ENCODE results near the gene KIAA1549.

Gene KIAA1549

DNA sequence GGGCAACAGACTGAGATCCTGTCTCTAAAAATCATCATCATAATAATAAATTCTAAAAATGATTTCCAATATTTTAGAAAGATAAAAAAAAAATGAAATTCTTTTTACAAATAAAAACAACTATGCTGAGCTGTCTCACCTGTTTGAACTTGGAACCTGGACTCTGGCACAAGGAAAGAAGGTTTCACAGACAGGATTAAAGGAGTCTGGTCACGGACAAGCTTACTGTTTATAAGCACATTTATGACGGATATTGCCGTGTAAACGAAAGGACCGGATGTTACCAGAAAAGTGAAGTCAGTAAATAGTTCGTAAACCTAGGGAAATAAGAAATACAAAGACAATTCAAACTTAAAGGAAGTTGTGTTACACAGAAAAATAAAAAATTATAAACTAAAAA lies 70.2 kb downstream of the KIAA1549 start:
- DNase-seq: no peak

DNA sequence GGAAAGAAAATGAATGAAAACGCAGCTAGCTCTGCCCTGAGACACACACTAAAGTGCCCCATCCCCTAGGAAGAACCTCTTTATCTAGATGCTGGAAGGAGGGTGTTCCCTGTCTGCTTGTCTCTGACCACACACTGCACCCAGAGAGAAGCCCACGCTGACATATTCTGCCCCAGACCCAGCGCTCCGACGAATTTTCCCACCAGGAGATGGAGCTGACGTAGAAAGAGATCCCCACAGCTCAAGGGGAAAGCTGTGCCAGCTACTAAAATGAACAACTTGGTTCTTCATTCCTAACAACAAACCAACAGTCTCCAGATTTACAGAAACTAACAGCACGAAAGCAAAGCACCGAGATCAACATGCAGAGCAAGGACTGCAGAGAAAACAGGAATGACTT lies 73.3 kb downstream of the KIAA1549 start:
- peak in 3 of 56 donors; percentile 6 to 29 (median 6) for DNase-seq

DNA sequence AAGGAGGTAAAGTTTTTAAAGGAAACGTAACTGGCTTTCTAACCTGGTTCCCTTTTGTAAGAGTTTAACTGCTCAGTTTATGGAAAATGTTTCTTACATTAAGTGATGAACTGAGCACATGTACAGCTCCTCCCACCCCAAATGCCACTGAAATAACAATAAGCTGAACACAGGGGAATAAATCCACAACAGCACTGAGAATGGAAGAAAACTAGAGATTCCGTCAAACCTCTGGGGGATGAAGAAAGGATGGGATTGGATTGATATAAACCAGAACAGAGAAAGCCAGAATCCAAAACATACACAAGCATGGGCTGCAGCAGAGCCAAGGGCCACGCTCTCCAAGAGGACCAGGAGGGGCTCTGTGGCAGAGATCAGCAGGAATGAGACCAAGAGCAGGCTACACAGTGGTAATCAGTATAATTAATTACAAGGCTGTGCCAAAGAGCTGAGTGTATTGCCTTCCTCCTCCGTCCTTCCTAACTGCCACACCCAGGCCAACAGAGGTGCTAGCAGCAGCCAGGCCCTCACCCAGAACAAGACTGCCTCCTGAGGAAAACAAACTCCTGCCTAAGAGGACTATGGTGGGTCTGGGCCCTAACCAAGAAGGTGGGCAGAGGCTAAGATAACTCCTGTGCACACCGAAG lies 73.9 kb downstream of the KIAA1549 start:
- no peak for DNase-seq

DNA sequence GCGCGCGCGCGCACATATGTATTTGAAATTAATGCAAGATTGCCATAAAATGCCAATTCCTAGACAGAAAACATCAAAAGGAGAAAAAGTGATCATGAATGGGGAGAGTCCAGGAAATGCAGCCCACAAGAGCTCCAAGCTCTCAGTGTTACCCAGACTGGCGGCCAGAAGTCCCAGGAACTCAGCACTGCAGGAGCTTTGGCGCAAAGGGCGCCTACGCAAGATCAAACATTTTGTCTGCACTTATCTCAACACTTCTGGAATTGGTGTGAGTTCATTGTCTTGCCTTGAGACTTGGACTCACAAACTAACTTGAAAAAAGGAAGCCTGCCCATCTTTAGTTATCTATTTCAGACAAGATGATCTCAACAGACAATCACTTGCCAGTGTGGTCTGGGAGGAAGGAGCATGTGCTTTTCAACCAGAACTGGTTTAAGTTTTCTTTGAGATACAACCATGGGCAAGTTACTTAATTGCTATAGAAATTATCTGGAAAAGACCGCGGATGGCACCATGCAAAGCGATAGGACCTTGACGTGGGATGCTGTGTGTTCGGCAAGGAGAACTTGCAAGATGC lies 77.2 kb downstream of the KIAA1549 start:
- DNase-seq: no peak

DNA sequence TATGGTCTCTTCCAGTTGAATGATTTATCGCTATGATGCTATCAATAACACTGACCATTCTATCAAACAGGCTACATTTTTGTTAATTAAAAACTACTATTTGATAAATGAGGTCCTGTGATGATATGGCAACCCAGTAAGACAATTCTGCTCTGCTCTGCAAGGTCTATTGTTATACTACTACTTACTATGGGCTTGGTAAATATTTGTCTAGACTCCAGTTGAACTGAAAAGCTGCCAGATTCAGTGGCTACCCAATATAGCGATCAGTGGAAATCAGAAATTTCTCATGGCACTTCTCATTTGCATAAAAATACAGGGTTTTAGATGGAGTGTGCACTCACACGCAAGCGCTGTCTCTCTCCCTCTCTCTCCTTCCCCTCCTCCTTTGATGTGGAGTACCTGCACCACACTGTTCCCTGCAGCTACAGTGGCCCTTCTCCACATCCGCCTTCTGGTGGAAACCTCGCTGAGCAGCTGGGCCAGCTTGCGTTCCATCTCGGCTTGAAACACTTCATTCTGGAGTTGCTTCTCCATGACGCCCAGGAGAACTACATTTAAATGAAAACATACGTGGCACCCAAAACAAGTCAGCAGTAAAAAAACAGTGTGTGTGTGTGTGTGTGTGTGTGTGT lies 77.9 kb downstream of the KIAA1549 start:
- no peak for DNase-seq

DNA sequence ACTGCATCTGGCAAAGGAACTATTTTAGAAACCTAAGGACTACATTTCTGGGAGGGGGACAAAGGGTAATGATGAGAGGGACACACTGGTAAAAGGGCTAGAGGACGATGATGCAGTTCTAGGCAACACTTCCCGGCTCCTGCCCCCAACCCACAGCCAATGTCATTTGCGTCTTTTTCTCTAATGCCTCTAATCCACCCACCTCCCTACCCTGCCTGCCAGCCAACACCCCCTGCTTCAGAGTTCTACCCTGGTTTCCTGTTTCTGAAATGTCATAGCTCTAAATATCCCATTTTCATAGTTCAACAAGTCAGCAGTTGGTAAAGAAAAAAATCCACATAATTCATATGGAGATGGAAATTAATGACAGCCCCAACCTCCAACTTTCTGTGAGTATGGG lies 79.0 kb downstream of the KIAA1549 start:
- no peak for DNase-seq

DNA sequence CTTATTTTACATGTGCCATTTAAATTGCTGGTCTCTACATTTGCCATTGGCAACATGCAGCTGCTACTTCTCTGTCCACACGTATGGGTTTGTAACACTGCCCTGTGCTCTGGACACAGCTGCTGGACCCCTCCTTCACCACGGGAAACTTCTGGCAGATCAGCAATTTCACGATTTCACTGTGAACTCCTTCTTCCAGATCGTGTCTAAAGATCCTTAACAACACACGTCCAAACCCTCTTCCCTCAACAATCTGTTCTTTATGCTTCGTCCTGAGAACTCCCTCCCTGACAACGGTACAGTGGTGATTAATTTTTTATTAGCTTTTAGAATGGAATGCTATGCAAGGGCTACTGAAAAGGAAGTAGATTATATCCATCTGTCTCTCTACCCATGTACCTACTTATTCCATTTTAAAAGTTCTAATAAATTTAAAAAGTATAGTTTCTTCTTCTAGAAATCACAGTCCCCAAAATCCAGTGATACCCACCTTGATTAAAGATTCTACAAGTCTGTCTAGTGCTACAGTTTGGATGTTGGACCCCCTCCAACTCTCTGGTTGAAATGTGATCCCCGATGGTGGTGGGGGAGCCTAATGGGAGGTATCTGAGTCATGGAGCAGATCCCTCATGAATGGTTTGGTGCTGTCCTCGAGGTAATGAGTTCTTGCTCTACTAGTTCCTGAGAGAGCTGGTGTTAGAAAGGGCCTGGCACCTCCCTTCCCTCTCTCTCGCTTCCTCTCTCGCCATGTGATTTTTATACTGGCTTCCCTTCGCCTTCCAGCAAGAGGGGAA lies 81.0 kb downstream of the KIAA1549 start:
- no peak for DNase-seq

DNA sequence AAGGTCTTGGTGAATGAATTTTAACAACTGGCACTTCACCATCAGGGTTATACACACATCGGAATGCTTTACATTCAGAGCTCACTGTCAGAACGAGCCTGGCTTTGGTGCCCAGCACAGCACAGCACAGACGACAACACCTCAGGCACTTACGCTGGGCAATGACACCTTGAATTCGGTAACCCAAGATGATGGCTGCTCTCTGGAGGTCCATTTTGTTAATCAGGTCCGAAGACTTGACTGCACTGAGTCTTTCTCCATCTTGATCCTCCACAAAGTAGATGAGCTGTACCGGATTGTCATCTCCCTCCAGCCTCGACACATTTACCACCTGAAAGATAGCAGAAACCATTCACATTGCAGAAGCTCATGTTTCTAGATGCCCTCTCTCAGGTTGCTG lies 82.4 kb downstream of the KIAA1549 start:
- no peak for DNase-seq

DNA sequence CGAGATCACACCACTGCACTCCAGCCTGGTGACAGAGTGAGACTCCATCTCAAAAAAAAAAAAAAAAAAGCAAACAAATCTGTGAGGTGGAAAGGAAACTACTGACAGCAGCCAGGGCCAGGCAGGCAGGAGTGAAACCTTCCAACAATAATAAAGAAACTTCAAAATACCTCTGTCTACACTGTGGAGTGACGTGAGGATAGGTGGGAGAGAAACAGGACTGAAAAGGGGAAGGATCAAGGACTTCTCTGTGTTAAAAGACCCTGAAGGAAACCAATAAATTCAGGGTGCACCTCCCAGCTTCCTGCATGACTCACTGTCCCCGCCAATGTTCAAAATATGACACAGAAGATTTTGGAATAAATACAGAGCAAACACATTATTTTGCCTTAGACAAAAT lies 82.9 kb downstream of the KIAA1549 start:
- no peak for DNase-seq

DNA sequence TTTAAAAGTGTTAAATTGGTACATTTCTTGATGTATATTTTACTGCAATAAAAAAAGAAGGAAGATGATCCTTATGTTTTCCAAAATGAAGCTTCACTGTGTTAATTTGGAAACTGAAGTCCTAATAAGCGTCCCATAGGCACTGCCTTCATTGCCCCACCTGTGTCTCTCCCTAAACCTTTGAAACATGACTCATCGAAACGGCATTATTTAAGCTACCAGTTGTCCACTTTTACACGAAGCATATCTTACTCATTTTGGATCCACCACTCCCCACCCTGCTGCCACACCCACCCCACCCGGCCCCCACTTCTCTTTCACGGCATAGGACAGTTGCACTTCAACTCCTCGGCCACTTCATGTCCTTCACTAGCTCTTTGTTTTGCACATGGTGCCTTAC lies 85.5 kb downstream of the KIAA1549 start:
- no peak for DNase-seq

DNA sequence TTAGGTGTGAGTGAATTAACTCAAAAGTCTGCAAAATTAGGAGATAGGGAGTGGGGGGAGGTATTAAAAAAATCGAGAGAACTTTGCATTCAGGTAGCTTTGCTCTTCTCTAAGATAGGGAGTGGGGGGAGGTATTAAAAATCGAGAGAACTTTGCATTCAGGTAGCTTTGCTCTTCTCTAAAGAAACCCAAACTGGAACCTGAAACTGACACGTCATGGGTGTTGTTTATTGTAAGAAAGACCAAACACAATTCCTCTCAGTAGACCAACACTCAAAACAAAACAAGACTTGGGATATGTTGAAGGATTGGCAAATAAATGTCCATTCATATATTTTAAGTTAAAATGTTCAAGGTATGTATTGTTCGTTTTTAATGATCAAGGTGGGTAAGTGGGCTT lies 87.9 kb downstream of the KIAA1549 start:
- DNase-seq: no peak

DNA sequence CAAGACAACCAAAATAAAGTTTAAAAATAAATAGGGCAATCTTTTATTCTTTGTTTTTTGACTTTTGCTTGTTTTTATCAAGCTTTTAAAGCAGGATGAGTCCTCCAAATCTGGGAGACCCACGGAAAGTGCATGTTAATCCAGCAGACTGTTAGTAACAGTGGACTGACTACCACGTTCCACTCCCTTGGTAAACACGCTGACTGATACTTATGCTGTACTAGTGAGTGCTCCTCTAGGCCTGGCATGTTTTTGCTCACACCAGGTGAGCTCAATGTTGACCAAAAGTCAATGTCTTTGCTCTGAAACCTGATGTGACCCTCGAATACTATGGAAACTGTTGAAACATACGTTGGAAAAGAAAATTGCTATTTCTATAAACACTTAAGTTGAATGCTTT lies 88.4 kb downstream of the KIAA1549 start:
- DNase-seq: no peak

DNA sequence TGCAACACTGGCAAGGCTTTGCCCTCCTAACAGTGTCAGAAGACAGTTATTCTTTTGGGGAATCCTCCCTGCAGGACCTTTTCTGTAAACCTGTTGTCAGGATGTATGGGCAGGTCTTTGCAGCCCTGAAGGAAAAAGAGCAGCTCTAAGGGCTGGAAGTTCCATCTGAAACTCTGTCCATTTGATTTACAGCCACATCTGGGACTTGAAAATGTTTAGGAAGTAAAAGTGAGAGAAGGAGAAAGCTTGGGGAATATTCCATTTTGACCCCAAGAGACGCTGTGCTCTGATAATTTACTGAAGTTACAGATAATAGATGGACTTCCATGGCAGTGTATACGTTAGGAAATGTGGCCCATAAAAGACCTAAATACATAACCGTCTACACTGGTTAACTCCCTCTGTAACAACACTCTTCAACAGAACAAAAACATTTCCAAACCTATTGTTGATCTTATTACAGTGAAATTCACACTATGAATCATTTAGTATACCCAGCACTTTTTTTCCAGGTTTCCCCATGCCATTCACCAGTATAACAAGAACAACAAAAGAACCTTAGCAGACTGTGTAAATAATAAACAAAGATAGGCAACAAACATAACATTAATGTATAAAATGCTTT lies 89.1 kb downstream of the KIAA1549 start:
- DNase-seq: no peak

DNA sequence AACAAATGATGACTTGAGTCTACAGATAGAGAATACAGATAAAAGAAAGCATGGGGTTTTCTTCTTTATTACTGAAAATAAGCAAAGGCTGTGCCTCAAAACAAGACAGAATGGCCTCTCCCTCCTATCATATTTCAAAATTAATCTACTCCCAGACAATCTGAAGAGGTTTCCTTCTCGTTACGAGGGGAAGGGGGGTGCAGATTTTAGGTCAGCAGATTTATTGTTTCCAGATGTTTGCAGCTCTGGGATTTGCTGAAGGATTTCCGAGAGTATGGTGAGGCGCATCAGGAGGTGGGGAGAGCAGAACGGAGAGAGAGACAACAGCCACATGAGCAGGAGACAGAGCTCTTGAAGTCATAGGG lies 89.8 kb downstream of the KIAA1549 start:
- DNase-seq: no peak

DNA sequence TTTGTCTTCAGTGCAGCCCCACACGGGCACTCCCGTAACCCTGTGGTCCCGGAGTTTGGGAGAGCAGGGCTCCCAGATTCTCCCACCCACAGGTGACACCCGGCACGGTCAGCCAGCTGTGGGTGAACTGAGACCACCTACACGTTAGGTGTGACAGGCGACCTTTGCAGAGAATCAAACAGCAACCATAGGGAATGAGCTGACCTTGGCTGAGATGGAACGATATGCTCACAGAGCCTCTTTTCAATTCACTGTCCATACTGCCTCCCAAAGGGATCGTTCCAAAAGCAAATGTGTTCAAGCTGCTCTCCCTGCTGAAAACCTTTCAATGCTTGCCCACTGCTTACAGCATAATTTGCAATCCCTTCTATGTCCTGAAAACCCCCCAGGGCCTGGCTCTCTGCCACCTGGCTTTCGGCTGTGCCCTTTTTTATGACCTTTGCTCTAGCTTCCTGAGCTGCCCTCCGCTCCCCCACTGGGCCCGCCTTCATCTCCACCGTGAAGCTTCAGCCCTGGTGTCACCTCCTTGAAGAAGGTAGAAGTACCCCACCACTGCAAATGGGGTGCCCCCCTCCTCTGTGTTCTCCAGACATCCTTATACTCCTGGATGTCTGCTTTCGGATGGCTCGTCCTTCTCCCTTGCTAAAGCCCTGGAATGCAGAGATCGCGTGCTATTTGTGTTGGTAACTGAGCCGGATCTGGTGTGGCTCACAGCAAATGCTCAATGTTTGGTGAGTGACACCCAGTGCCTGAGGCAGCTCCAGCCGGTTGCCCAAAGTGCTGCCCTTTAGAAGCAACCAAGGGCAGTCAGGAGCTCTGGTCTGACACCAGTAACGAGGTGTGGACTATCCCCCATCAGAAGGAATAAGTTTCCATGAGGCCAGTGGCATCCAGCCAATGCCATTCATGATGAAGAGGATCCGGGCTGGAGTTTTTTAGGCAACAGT lies 90.4 kb downstream of the KIAA1549 start:
- DNase-seq: no peak

DNA sequence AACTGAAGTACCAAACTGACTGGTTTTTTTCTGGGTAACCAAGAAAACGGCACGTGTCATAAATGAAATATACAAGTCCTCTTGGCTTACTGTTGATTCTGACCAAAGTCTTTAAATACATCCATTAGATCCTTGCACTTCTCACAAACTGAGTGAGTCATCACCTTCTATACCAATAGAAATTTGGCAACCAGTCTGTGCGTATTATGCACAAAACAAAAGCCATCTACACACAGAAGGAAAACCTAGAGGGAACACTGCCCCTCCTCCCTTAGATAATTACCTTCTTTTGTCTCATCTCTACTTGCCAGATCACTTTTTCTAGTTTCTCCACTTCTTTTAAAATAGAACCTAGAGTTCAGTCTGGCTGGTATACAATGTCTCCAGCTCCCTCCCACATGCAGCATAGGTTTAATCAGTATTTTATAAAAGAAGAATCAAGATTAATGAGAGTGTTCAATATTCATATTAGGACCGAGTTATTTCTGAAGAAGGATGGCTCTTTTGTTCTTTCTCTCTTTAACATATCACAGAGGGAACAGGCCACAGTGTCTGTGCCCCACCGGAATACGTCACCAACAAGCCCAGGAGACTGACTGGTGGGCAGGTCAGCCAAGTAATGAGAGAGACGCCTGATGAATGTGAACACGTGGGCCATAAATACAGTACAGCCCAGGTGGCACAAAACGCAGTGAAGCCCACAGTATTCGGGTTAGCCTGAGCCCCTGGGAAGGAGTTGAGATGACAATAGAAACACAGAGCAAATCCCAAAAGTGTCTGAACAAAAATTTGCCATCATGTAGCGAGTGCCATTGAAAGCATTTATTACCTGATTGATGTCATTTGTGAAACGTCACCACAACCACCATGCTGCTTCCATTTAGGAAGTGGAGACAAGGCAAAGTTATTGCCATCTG lies 91.3 kb downstream of the KIAA1549 start:
- DNase-seq: no peak

DNA sequence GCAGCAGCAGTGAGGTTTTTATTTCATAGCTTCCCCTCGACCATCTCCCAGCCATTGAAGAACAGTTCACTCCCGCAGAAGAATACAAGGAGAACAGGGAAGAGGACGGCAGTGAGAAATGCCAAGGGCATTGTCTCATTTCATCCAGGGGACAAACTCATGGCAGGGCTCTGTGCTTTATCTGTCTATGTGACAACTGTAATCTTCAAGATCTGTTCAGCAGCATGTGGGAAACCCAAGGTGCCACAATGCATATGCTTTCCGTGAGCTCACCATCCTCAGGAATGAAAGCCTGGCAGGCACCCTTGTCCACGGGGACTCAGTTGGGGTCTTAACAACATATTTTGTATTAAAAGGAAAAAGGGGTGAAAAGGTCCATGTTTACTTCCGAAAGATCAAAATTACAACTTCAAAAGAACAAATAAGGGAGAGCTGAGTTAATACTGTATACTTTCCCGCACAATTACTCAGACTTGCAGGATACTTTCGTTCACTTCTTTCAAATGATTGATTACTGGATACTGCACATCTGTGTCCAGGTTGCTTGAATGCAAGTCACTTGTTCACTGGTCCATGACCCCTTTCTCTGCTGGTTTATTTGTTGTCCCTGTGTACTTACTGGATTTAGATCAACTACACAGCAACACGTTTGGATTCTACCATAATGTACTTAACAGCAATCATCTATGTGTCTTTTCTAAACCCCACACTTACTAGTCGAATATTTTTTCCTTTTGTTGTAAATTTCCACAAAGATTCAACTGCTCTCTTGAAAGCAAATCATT lies 93.1 kb downstream of the KIAA1549 start:
- DNase-seq: no peak

DNA sequence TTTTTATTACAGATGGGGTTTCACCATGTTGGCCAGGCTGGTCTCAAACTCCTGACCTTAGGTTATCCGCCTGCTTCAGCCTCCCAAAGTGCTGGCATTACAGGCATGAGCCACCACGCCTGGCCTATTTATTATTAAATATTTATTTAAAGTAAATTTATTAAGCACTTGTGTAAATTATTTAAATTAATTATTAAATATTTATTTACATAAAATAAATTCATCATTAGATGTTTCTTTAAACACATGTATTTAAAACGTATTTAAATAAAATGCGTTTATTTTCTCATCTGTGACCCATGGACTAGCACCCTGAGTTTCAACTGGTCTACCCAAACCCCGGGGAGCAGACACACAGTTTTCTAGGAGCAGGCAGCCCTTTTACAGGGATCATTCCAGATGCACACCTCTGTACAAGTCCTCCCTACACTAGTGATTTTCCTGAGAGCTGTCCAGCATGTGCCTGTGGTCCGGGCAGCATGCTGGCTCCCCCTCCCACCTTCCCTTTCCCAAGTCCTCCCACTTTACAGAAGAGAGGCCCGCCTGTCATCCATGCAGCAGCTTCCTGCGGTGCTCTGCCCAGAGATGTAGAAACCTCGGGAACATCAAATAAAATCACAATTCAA lies 94.0 kb downstream of the KIAA1549 start:
- no peak for DNase-seq
